Hematopoietic multipotent progenitor cell treated with erythropoietin and hydrocortisone succinate and interleukin-3 and kit ligand, for 17 days (in vitro differentiated cells): ENCODE measurements around the gene FUT4.
"Not testable (repeated sequence)": the region's sequence is repeated elsewhere in the genome, so short reads cannot be mapped to it uniquely, and the experiment has no call there.

ENCODE experiments used
- DNase-seq: peaks from one replicate; pipeline ENCODE4 v3.0.0-alpha.2; 2015; ENCODE audit warnings: low spot score

FUT4 gene

DNA sequence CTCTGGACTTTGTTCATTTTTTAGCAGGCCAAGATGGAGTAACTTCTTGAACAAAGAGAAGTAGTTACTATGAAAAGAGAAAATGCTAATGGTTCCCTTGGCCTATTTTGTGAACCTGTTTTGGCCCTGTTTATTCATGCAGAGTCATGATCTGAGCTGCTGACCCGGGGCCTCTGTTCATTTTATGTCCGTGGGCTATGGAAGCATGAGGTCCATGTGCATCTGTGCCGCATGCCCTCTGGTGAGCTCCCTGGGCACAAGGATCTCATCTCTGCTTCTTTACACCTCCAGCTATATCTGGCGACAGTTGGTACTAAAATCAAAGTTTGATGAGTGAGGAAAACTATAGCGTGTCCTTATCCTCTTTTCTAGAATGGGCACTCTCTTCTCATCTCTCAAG is 24.5 kb downstream of the FUT4 start:
- no peak for DNase-seq

- DNase-seq = no peak
Observed at GRCh38 chr11:94568717-94569116, 25.0 kb downstream of the FUT4 start.

DNA sequence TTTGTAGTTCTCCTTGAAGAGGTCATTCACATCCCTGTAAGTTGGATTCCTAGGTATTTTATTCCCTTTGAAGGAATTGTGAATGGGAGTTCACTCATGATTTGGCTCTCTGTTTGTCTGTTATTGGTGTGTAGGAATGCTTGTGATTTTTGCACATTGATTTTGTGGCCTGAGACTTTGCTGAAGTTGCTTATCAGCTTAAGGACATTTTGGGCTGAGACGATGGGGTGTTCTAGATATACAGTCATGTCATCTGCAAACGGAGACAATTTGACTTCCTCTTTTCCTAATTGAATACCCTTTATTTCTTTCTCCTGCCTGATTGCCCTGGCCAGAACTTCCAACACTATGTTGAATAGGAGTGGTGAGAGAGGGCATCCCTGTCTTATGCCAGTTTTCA is 29.3 kb downstream of the FUT4 start:
- DNase-seq = not testable (repeated sequence)

GRCh38 chr11:94574193-94574961 is 30.7 kb downstream of the FUT4 start:
- no peak for DNase-seq

- DNase-seq = no peak
Observed at GRCh38 chr11:94576306-94576705, 32.6 kb downstream of the FUT4 start.

DNA sequence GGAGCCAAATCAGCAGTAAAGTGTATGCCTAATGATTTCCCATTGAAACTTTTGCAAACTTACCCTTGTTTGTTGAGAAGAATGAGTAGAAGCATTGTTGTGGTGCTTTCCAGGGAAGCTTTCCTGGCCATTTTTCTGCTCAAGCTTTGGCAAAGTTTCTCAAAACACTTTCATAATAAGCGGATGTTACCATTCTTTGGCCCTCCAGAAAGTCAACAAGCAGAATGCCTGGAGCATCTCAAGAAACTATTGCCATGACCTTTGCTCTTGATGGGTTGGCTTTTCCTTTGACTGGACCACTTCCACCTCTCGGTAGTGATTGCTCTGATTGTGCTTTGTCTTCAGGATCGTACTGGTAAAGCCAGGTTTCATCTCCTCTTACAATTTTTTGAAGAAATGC is 34.1 kb downstream of the FUT4 start:
- DNase-seq = no peak

- no peak for DNase-seq
Observed at GRCh38 chr11:94581926-94582325, 38.2 kb downstream of the FUT4 start.

GRCh38 chr11:94583213-94583865 is 39.6 kb downstream of the FUT4 start:
- no peak for DNase-seq

- no peak for DNase-seq
Observed at GRCh38 chr11:94583866-94584500, 40.3 kb downstream of the FUT4 start.

DNA sequence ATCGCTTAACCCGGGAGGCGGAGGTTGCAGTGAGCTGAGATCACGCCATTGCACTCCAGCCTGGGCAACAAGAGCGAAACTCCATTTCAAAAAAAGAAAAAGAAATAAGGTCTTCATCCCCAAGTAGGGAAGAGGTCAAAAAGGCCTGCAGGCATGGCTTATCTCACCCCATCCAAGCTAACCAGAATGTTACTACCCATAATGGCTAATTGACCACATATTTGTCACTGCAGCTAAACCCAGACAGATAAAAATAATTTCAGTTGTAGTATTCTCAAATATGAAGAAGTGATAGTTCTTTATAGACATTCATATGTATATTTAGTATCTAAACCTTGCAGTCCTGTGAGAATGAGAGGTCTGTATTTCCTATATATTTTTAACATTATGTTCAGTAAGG is 41.3 kb downstream of the FUT4 start:
- no peak for DNase-seq

DNA sequence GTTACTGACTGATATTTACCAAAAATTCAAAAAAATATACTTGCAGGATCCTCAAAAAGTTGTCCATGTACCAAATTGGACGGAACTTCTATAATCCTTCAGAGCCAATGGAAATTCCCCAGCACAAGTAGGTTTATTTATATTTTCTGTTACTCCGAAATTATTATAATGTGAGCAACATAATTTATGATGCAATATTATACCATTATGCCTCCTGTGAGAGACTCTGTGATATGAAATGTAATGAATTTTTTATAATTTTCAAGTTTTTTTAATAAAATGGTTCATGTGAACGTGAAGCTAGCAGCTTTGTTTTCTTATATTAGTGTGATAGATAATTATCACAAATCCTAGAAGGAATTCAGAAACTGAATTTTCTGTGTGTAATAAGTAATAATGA is 41.7 kb downstream of the FUT4 start:
- DNase-seq = no peak

GRCh38 chr11:94586546-94586945 is 42.8 kb downstream of the FUT4 start:
- DNase-seq = no peak

DNA sequence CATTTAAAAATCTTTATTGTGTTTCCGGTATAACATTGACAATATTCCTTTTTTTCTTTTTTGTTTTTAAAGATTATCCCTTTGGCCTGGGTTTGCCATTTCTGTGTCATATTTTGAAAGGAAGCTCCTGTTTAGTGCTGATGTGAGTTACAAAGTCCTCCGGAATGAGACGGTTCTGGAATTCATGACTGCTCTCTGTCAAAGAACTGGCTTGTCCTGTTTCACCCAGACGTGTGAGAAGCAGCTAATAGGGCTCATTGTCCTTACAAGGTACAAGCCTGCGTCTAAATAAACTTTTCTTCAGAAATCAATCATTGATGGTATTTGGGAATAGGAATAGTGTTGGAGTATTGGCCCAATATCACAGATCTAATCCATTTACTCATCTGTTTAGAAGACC is 43.3 kb downstream of the FUT4 start:
- DNase-seq = no peak

DNA sequence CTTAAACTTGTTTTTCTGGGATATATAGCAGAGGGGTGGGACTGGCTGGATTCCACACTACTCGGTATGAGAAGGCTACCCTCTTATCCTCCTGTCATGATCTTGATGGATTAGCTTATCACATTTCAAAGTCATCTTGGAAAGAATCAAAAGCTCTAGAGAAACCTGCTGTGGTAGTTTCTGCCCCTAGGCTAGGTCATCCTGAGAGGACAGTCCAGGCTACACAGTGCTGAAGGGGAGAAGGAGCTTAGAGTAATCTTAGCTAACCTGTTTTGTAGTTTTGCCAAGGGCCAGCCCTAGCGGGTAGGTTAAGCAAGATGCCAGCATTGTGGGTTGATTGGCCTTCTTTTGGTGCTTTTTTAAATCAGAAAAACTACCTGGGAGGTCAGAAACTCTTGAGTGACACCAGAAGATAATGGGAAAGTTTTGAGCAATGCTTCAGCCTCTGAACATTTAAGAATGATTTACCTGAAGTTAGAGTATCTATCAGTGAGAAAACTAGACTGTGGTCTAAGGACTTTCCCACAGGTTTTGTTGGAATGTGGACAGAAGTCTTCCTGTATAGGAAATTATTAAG is 44.7 kb downstream of the FUT4 start:
- DNase-seq = no peak

DNA sequence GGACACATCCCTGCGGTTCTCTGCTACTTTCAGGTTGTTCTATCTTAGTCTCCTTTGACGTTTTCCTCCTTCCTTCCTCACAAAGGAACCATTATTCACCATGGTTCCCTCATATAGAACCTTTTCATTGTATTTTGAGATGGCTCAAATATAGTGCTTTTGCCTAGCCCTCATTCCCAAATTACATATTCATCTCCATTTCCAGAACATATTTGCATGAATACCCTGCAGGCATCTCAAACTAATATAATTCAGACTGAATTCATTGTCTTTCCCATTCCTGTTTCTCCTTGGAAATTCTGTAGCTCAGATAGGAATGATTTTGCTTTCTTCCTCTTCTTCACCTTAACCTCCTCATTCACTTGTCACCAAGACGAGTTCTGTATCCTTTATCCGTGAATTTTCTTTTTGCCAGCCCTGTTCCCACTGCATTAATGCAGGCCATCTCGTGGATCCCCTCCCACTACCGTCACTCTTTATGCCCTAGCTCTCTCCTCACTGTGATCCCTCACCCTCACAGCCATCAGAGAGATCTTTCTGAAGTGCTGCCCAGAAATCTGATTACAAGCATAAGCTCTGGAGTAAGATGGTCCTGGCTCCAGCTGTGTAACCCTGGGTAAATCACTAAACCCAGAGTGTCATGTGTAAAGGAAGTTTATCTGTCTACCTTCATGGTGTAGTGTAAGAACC is 46.8 kb downstream of the FUT4 start:
- DNase-seq = no peak

GRCh38 chr11:94593030-94593429 is 49.3 kb downstream of the FUT4 start:
- no peak for DNase-seq

GRCh38 chr11:94595076-94595475 is 51.4 kb downstream of the FUT4 start:
- DNase-seq = no peak

GRCh38 chr11:94597896-94598295 is 54.2 kb downstream of the FUT4 start:
- no peak for DNase-seq
